Endodermal cell (in vitro differentiated cells): Measurements from ENCODE around the gene ABCF1. TPM values are rescaled to one million over a fixed set of nuclear protein-coding genes. Genes with fewer than 3 reads are reported as not detected.

Experiments
- DNase-seq: peaks from one replicate; pipeline ENCODE4 v3.0.0-alpha.2; 2017
- H3K27ac ChIP-seq: 2 replicates; pipeline ENCODE4 v1.5.1; 2013; ENCODE audit warnings: mild to moderate bottlenecking, low read depth, low read length, moderate library complexity
- H3K27me3 ChIP-seq: 2 replicates; pipeline ENCODE4 v1.6.1; 2013; ENCODE audit warnings: mild to moderate bottlenecking, low read length, moderate library complexity; ENCODE audit not compliant: insufficient read depth, control insufficient read depth, poor library complexity, severe bottlenecking
- H3K36me3 ChIP-seq: 2 replicates; pipeline ENCODE4 v1.7.0; 2013; ENCODE audit warnings: mild to moderate bottlenecking, low read length, moderate library complexity; ENCODE audit not compliant: control insufficient read depth, insufficient read depth
- H3K4me1 ChIP-seq: one replicate; pipeline ENCODE4 v1.7.0; 2013; ENCODE audit warnings: low read length; ENCODE audit not compliant: control insufficient read depth, insufficient read depth
- H3K4me3 ChIP-seq: 2 replicates; pipeline ENCODE4 v1.5.1; 2013; ENCODE audit warnings: mild to moderate bottlenecking, low read length, moderate library complexity
- H3K9ac ChIP-seq: 2 replicates; pipeline ENCODE4 v1.6.1; 2013; ENCODE audit warnings: mild to moderate bottlenecking, low read length, moderate library complexity; ENCODE audit not compliant: poor library complexity, severe bottlenecking; ENCODE audit errors: extremely low read depth
- H3K9me3 ChIP-seq: 2 replicates; pipeline ENCODE4 v1.6.1; 2013; ENCODE audit warnings: mild to moderate bottlenecking, low read length, moderate library complexity; ENCODE audit not compliant: control insufficient read depth
- H3K27ac Mint-ChIP-seq: 2 replicates; pipeline ENCODE4 v1.8.0; 2020; ENCODE audit warnings: mixed read lengths
- H3K27me3 Mint-ChIP-seq: 2 replicates; pipeline ENCODE4 v1.8.0; 2021; ENCODE audit warnings: mild to moderate bottlenecking, mixed read lengths; ENCODE audit not compliant: insufficient read depth
- H3K36me3 Mint-ChIP-seq: 2 replicates; pipeline ENCODE4 v1.8.0; 2020; ENCODE audit warnings: low read depth, mixed read lengths
- H3K4me1 Mint-ChIP-seq: 2 replicates; pipeline ENCODE4 v1.8.0; 2020; ENCODE audit warnings: mixed read lengths
- H3K4me3 Mint-ChIP-seq: 2 replicates; pipeline ENCODE4 v1.8.0; 2020; ENCODE audit warnings: mild to moderate bottlenecking, moderate library complexity, mixed read lengths
- H3K9me3 Mint-ChIP-seq: 2 replicates; pipeline ENCODE4 v1.8.0; 2020; ENCODE audit warnings: mild to moderate bottlenecking, mixed read lengths
- CTCF ChIP-seq: fragments of 200-600 bp; sonication (generic); conservative IDR thresholded peaks from 2 replicates; pipeline ENCODE4 v1.5.0; 2021; ENCODE audit warnings: antibody characterized with exemption, mild to moderate bottlenecking
- WGBS, 2 experiments: methylation state at CpG; one replicate each; pipeline versions ENCODE4 v1.1.5 to v1.1.7; 2013; ENCODE audit warnings: missing lambda C conversion rate in 2 of 2, mixed read lengths in 1 of 2; ENCODE audit not compliant: insufficient coverage in 1 of 2, insufficient read length in 1 of 2; 5-methylcytosine and 5-hydroxymethylcytosine counted together
- total RNA-seq, 2 donors: library from RNA; stranded (reverse); fragmentation: NEBNext Ultra II Directional in 1 of 2; extraction: Animal tissue kit (Norgen Biotek cat#: 25700) in 1 of 2; gene quantifications; 2 replicates in 1 of 2; 3 replicates in 1 of 2; pipeline ENCODE4 v1.2.1, GENCODE V29; 2021

ABCF1 gene
- total RNA-seq, 2 donors from 2014 or later, result 84.9 to 89.3 TPM

GRCh38 chr6:30572148-30572547 is 906 bp downstream of the ABCF1 start:
- H3K9me3 Mint-ChIP-seq, result no peaks in the 10 kb centered on the region
- no peaks in the 10 kb centered on the region for H3K27me3 ChIP-seq
- H3K9ac ChIP-seq, result peak overlapping the region; percentile 90
- peak overlapping the region; percentile 93 for H3K4me3 ChIP-seq
- no peak overlapping the region for H3K27ac ChIP-seq
- no peaks in the 10 kb centered on the region for H3K9me3 ChIP-seq
- DNase-seq, result no peak
- H3K36me3 Mint-ChIP-seq, result peaks cover 8% of the 10 kb centered on the region
- TF ChIP-seq CTCF, result no peak
- H3K36me3 ChIP-seq, result peaks cover 13% of the 10 kb centered on the region
- H3K4me1 Mint-ChIP-seq, result peaks cover 47% of the 10 kb centered on the region
- H3K27ac Mint-ChIP-seq, result peak overlapping the region; percentile 29
- peak overlapping the region; percentile 90 for H3K4me3 Mint-ChIP-seq
- no peaks in the 10 kb centered on the region for H3K27me3 Mint-ChIP-seq
- peaks cover 11% of the 10 kb centered on the region for H3K4me1 ChIP-seq

- peak overlapping the region; percentile 93 for H3K4me3 ChIP-seq
- Mint-ChIP-seq H3K9me3 (no peaks in the 10 kb centered on the region), H3K27me3 (no peaks in the 10 kb centered on the region), H3K4me1 (peaks cover 47% of the 10 kb centered on the region), H3K36me3 (peaks cover 18% of the 10 kb centered on the region), H3K4me3 (peak overlapping the region; percentile 90), H3K27ac (peak overlapping the region; percentile 12)
- H3K27ac ChIP-seq, result no peak overlapping the region
- no peaks in the 10 kb centered on the region for H3K27me3 ChIP-seq
- H3K36me3 ChIP-seq, result peaks cover 23% of the 10 kb centered on the region
- H3K9me3 ChIP-seq, result no peaks in the 10 kb centered on the region
- H3K9ac ChIP-seq, result no peak overlapping the region
- 77 to 82% methylated on average over 4 of the region's 4 CpGs for WGBS, 2 experiments
- DNase-seq, result no peak
- H3K4me1 ChIP-seq, result peaks cover 11% of the 10 kb centered on the region
- no peak for TF ChIP-seq CTCF
These were observed 1.9 kb downstream of the ABCF1 start for GRCh38 chr6:30573113-30573512.

- peaks cover 70% of the 10 kb centered on the region for H3K36me3 ChIP-seq
- no peak overlapping the region for H3K27ac ChIP-seq
- Mint-ChIP-seq H3K4me1 (peaks cover 16% of the 10 kb centered on the region), H3K27ac (no peak overlapping the region), H3K36me3 (peaks cover 61% of the 10 kb centered on the region), H3K27me3 (no peaks in the 10 kb centered on the region), H3K4me3 (no peak overlapping the region), H3K9me3 (no peaks in the 10 kb centered on the region)
- no peak overlapping the region for H3K9ac ChIP-seq
- 96 to 97% methylated on average over 7 to 8 of the region's 8 CpGs for WGBS, 2 experiments
- no peaks in the 10 kb centered on the region for H3K27me3 ChIP-seq
- no peak for TF ChIP-seq CTCF
- no peak overlapping the region for H3K4me3 ChIP-seq
- no peak for DNase-seq
- H3K4me1 ChIP-seq, result peaks cover 7% of the 10 kb centered on the region
- no peaks in the 10 kb centered on the region for H3K9me3 ChIP-seq
These were observed 6.8 kb downstream of the ABCF1 start for GRCh38 chr6:30578051-30578450.
